Right hindlimb (tissue), 1 donor: ENCODE data around the gene CWF19L2.
A peak's percentile ranks its signal among the peaks of the same experiment; 100 is the strongest.
"Not testable (repeated sequence)": the region's sequence is repeated elsewhere in the genome, so short reads cannot be mapped to it uniquely, and the experiment has no call there.

Experiments used
- DNase-seq: peaks from one replicate; pipeline ENCODE4 v3.0.0-alpha.2; 2018

CWF19L2 gene

GRCh38 chr11:107457558-107458271 lies at the start of gene CWF19L2:
Gene CWF19L2, minus strand, starts transcription at chr11:107457825. Its CDS starts 9 bp downstream, at chr11:107457816.
- peak; percentile 92 for DNase-seq

GRCh38 chr11:107505647-107506225 lies 48.1 kb upstream of the CWF19L2 start:
- DNase-seq, result no peak

- no peak for DNase-seq
Observed at GRCh38 chr11:107504981-107505380, 47.4 kb upstream of the CWF19L2 start.

GRCh38 chr11:107501713-107502112 lies 44.1 kb upstream of the CWF19L2 start:
- no peak for DNase-seq

- DNase-seq, result not testable (repeated sequence)
Observed at GRCh38 chr11:107497371-107497770, 39.7 kb upstream of the CWF19L2 start.

- no peak for DNase-seq
Observed at GRCh38 chr11:107496011-107496410, 38.4 kb upstream of the CWF19L2 start.

GRCh38 chr11:107494055-107494454 lies 36.4 kb upstream of the CWF19L2 start:
- DNase-seq, result no peak

GRCh38 chr11:107493117-107493516 lies 35.5 kb upstream of the CWF19L2 start:
- DNase-seq, result no peak

- DNase-seq, result no peak
Observed at GRCh38 chr11:107490836-107491235, 33.2 kb upstream of the CWF19L2 start.

GRCh38 chr11:107482234-107482633 lies 24.6 kb upstream of the CWF19L2 start:
- DNase-seq, result no peak

- no peak for DNase-seq
Observed at GRCh38 chr11:107478922-107479321, 21.3 kb upstream of the CWF19L2 start.

- DNase-seq, result no peak
Observed at GRCh38 chr11:107477820-107478219, 20.2 kb upstream of the CWF19L2 start.

GRCh38 chr11:107473792-107474191 lies 16.2 kb upstream of the CWF19L2 start:
- no peak for DNase-seq

- no peak for DNase-seq
Observed at GRCh38 chr11:107472966-107473365, 15.3 kb upstream of the CWF19L2 start.

GRCh38 chr11:107468596-107468995 lies 11.0 kb upstream of the CWF19L2 start:
- no peak for DNase-seq

- no peak for DNase-seq
Observed at GRCh38 chr11:107467696-107468095, 10.1 kb upstream of the CWF19L2 start.

GRCh38 chr11:107466275-107466866 lies 8.7 kb upstream of the CWF19L2 start:
- DNase-seq, result not testable (repeated sequence)

- DNase-seq, result no peak
Observed at GRCh38 chr11:107457205-107457557, 444 bp downstream of the CWF19L2 start.

GRCh38 chr11:107453594-107454286 lies 3.9 kb downstream of the CWF19L2 start:
- DNase-seq, result no peak

- DNase-seq, result no peak
Observed at GRCh38 chr11:107446822-107447431, 10.7 kb downstream of the CWF19L2 start.

- no peak for DNase-seq
Observed at GRCh38 chr11:107442715-107443215, 14.9 kb downstream of the CWF19L2 start.

GRCh38 chr11:107439586-107440167 lies 17.9 kb downstream of the CWF19L2 start:
- DNase-seq, result no peak

GRCh38 chr11:107438148-107438547 lies 19.5 kb downstream of the CWF19L2 start:
- DNase-seq, result no peak
